H1 (cell line): Measurements from ENCODE around the gene CNR1. TPM values are rescaled to one million over a fixed set of nuclear protein-coding genes. Genes with fewer than 3 reads are reported as not detected.

Experiments
- CTCF ChIA-PET: fragments of 300-600 bp; sonication (Branson Sonifier 250); formaldehyde crosslinking; loops from one replicate; lab custom pipeline; 2021; ENCODE audit not compliant: partially characterized antibody; lab: Charles Lee
- POLR2A ChIA-PET: fragments of 300-600 bp; sonication (Branson Sonifier 250); formaldehyde crosslinking; loops from one replicate; lab custom pipeline; 2021; ENCODE audit warnings: inconsistent platforms; ENCODE audit not compliant: partially characterized antibody; lab: Charles Lee
- DNase-seq, 2 experiments: peaks; one replicate each; pipeline versions ENCODE4 v3.0.0 to v3.0.0-alpha.2; 2010 to 2022; ENCODE audit warnings: low spot score in 2 of 2, low read depth in 1 of 2, mixed read lengths in 1 of 2
- FAIRE-seq: peaks from 2 replicates; lab custom pipeline; 2011; peaks lifted over from hg19 to GRCh38; lab: Jason Lieb, UNC
- H2AFZ ChIP-seq: 2 replicates; pipeline ENCODE4 v1.8.1; 2012; ENCODE audit warnings: low read length, inconsistent platforms
- H2AK5ac ChIP-seq: 2 replicates; pipeline ENCODE4 v1.6.1; 2013; ENCODE audit warnings: low read depth, low read length
- H2BK120ac ChIP-seq: replicated peaks from 2 replicates; pipeline ENCODE3; 2013; ENCODE audit warnings: low read depth, low read length, inconsistent platforms
- H2BK12ac ChIP-seq: 2 replicates; pipeline ENCODE4 v1.6.1; 2013; ENCODE audit warnings: low read depth, low read length
- H2BK15ac ChIP-seq: 2 replicates; pipeline ENCODE4 v1.6.1; 2013; ENCODE audit warnings: low read length
- H2BK20ac ChIP-seq: 2 replicates; pipeline ENCODE4 v1.6.1; 2013; ENCODE audit warnings: low read length
- H2BK5ac ChIP-seq: 2 replicates; pipeline ENCODE4 v1.6.1; 2013; ENCODE audit warnings: low read depth, low read length
- H3K14ac ChIP-seq: 2 replicates; pipeline ENCODE4 v1.6.1; 2013; ENCODE audit warnings: inconsistent platforms; ENCODE audit not compliant: insufficient read length
- H3K18ac ChIP-seq: 2 replicates; pipeline ENCODE4 v1.6.1; 2013; ENCODE audit warnings: low read length; ENCODE audit errors: extremely low read depth
- H3K23ac ChIP-seq: 2 replicates; pipeline ENCODE4 v1.6.1; 2013; ENCODE audit warnings: inconsistent platforms; ENCODE audit not compliant: insufficient read length
- H3K23me2 ChIP-seq: 2 replicates; pipeline ENCODE4 v1.6.1; 2013; ENCODE audit warnings: low read depth, low read length
- H3K27ac ChIP-seq: 2 replicates; pipeline ENCODE4 v1.6.1; 2011; ENCODE audit warnings: low read depth, low read length, inconsistent platforms
- H3K27me3 ChIP-seq, 4 experiments: replicated peaks in 1 of 4; 1 replicate in 1 of 4; 2 replicates in 3 of 4; pipeline versions ENCODE4 v1.6.1 to v1.8.1; 2011 to 2013; ENCODE audit warnings: low read length in 3 of 4, mild to moderate bottlenecking in 3 of 4, inconsistent platforms in 2 of 4, mixed read lengths in 2 of 4, moderate library complexity in 1 of 4; ENCODE audit not compliant: control insufficient read depth in 3 of 4, insufficient read depth in 3 of 4; ENCODE audit errors: extremely low read depth in 1 of 4
- H3K36me3 ChIP-seq, 4 experiments: 2 replicates each; pipeline versions ENCODE4 v1.6.1 to v1.8.1; 2011 to 2013; ENCODE audit warnings: mild to moderate bottlenecking in 4 of 4, low read length in 3 of 4, moderate library complexity in 2 of 4, control low read depth in 1 of 4, inconsistent platforms in 1 of 4; ENCODE audit not compliant: insufficient read depth in 4 of 4, control insufficient read depth in 2 of 4
- H3K4ac ChIP-seq: replicated peaks from 2 replicates; pipeline ENCODE3; 2013; ENCODE audit warnings: low read length, low read depth, mixed read lengths, inconsistent platforms; ENCODE audit not compliant: insufficient read length
- H3K4me1 ChIP-seq, 4 experiments: replicated peaks in 1 of 4; 1 replicate in 1 of 4; 2 replicates in 3 of 4; pipeline versions ENCODE4 v1.6.1 to v1.8.1; 2011 to 2013; ENCODE audit warnings: low read length in 3 of 4, inconsistent platforms in 2 of 4, mixed read lengths in 1 of 4; ENCODE audit not compliant: insufficient read depth in 4 of 4, control insufficient read depth in 3 of 4
- H3K4me2 ChIP-seq, 2 experiments: 2 replicates each; pipeline versions ENCODE4 v1.6.1 to v1.8.1; 2011 to 2013; ENCODE audit warnings: low read depth in 2 of 2, low read length in 2 of 2, control low read depth in 1 of 2, inconsistent platforms in 1 of 2, mild to moderate bottlenecking in 1 of 2; ENCODE audit not compliant: insufficient read depth in 1 of 2
- H3K4me3 ChIP-seq, 4 experiments: fragments of 200-600, 300-600 bp in 1 of 4; sonication (generic), shearing (Covaris generic), sonication (Bioruptor Twin) in 1 of 4; 2 replicates each; pipeline versions ENCODE4 v1.5.1 to v1.8.1; 2011 to 2016; ENCODE audit warnings: low read length in 4 of 4, low read depth in 3 of 4, control low read depth in 2 of 4, inconsistent platforms in 2 of 4, mild to moderate bottlenecking in 2 of 4, mixed read lengths in 1 of 4, moderate library complexity in 1 of 4; ENCODE audit not compliant: insufficient read depth in 2 of 4; ENCODE audit errors: extremely low read depth in 1 of 4
- H3K56ac ChIP-seq: replicated peaks from 2 replicates; pipeline ENCODE3; 2013; ENCODE audit warnings: low read depth, mild to moderate bottlenecking, mixed read lengths, low read length, inconsistent platforms; ENCODE audit not compliant: insufficient read length
- H3K79me1 ChIP-seq: 2 replicates; pipeline ENCODE4 v1.6.1; 2013; ENCODE audit warnings: low read depth, low read length, control low read depth
- H3K79me2 ChIP-seq, 2 experiments: 2 replicates each; pipeline versions ENCODE4 v1.6.1 to v1.8.1; 2012 to 2013; ENCODE audit warnings: low read length in 2 of 2, mild to moderate bottlenecking in 2 of 2, inconsistent platforms in 1 of 2; ENCODE audit not compliant: insufficient read depth in 2 of 2, control insufficient read depth in 1 of 2
- H3K9ac ChIP-seq, 4 experiments: replicated peaks in 1 of 4; 1 replicate in 1 of 4; 2 replicates in 3 of 4; pipeline versions ENCODE4 v1.6.1 to v1.8.1; 2011 to 2013; ENCODE audit warnings: low read depth in 3 of 4, low read length in 3 of 4, control low read depth in 2 of 4, mild to moderate bottlenecking in 2 of 4, moderate library complexity in 2 of 4, inconsistent platforms in 1 of 4; ENCODE audit errors: extremely low read depth in 1 of 4
- H3K9me3 ChIP-seq, 2 experiments: 2 replicates each; pipeline versions ENCODE4 v1.6.1 to v1.8.1; 2012 to 2013; ENCODE audit warnings: mild to moderate bottlenecking in 2 of 2, moderate library complexity in 2 of 2, control low read depth in 1 of 2, inconsistent platforms in 1 of 2, low read depth in 1 of 2, low read length in 1 of 2, mixed read lengths in 1 of 2; ENCODE audit not compliant: insufficient read depth in 2 of 2
- H4K20me1 ChIP-seq, 2 experiments: replicated peaks in 1 of 2; 2 replicates each; pipeline versions ENCODE3 to v1.8.1; 2011 to 2013; ENCODE audit warnings: inconsistent platforms in 2 of 2, low read length in 2 of 2, mild to moderate bottlenecking in 1 of 2; ENCODE audit not compliant: insufficient read depth in 2 of 2, control insufficient read depth in 1 of 2
- H4K5ac ChIP-seq: 2 replicates; pipeline ENCODE4 v1.6.1; 2013; ENCODE audit warnings: low read length, low read depth, mixed read lengths, inconsistent platforms; ENCODE audit not compliant: insufficient read length
- H4K8ac ChIP-seq: 2 replicates; pipeline ENCODE4 v1.8.0; 2013; ENCODE audit warnings: mild to moderate bottlenecking, moderate library complexity, low read length, inconsistent platforms; ENCODE audit not compliant: insufficient read depth; ENCODE audit errors: extremely low read depth
- H4K91ac ChIP-seq: replicated peaks from 2 replicates; pipeline ENCODE3; 2013; ENCODE audit warnings: low read length, mixed read lengths, inconsistent platforms; ENCODE audit not compliant: insufficient read length
- CTBP2 ChIP-seq: IDR thresholded peaks from 2 replicates; pipeline ENCODE4 v1.7.0; 2011; ENCODE audit warnings: borderline replicate concordance, mild to moderate bottlenecking, moderate library complexity, mixed read lengths, low read length; ENCODE audit not compliant: insufficient read depth, insufficient read length
- RAD21 ChIP-seq, 2 experiments: IDR thresholded peaks in 1 of 2; conservative IDR thresholded peaks in 1 of 2; 2 replicates each; pipeline ENCODE4 v1.6.1; 2011; ENCODE audit warnings: low read depth in 2 of 2, low read length in 2 of 2, improper control_type of control experiment in 1 of 2, inconsistent platforms in 1 of 2, mild to moderate bottlenecking in 1 of 2, moderate library complexity in 1 of 2
- SIX5 ChIP-seq: IDR thresholded peaks from 2 replicates; pipeline ENCODE4 v1.6.1; 2011; ENCODE audit warnings: mild to moderate bottlenecking, low read depth, low read length
- SUZ12 ChIP-seq: fragments of 200-600 bp; sonication (generic); IDR thresholded peaks from 2 replicates; pipeline ENCODE4 v1.6.1; 2012; ENCODE audit warnings: mild to moderate bottlenecking, inconsistent platforms, low read length, moderate library complexity, mixed read lengths
- WGBS, 2 experiments: shearing (Covaris generic) in 1 of 2; methylation state at CpG; one replicate each; pipeline versions ENCODE4 v1.1.6 to v1.1.7; 2013 to 2015; ENCODE audit warnings: low lambda C conversion rate in 2 of 2, mixed read lengths in 2 of 2, inconsistent platforms in 1 of 2, low coverage in 1 of 2, missing lambda C conversion rate in 1 of 2; ENCODE audit not compliant: insufficient replicate concordance in 2 of 2, insufficient coverage in 1 of 2, insufficient read length in 1 of 2; ENCODE audit errors: extremely low coverage in 1 of 2, missing lambda C conversion rate in 1 of 2; 5-methylcytosine and 5-hydroxymethylcytosine counted together
- polyA plus RNA-seq, 7 experiments: library from polyadenylated mRNA; depleted of rRNA in 3 of 7; stranded (reverse) in 5 of 7; unstranded in 2 of 7; fragments of >200 nt in 5 of 7; fragments of 200-250 nt in 2 of 7; gene quantifications; 1 replicate in 5 of 7; 2 replicates in 1 of 7; 4 replicates in 1 of 7; pipeline versions ENCODE4 v1.2.1 to v1.2.3, GENCODE V29; 2011 to 2013; ENCODE audit warnings: missing spikeins in 2 of 7, mixed read lengths in 2 of 7
- total RNA-seq: library from RNA; stranded (reverse); fragmentation: NEBNext Ultra II Directional; extraction: Animal tissue kit (Norgen Biotek cat#: 25700); gene quantifications from 2 replicates; pipeline ENCODE4 v1.2.1, GENCODE V29; 2021
- TF ChIP-seq, protein P1 (sequence below): IDR thresholded peaks from 2 replicates; pipeline ENCODE4 v1.6.1; 2012; ENCODE audit warnings: inconsistent platforms
- TF ChIP-seq, protein P2 (sequence below), 3 experiments: IDR thresholded peaks; 1 replicate in 2 of 3; 2 replicates in 1 of 3; pipeline versions ENCODE4 v1.5.1 to v1.6.1; 2011; ENCODE audit warnings: low read length in 3 of 3, mild to moderate bottlenecking in 3 of 3, inconsistent platforms in 2 of 3, low read depth in 1 of 3, moderate library complexity in 1 of 3; ENCODE audit not compliant: insufficient read depth in 1 of 3; ENCODE audit errors: control extremely low read depth in 1 of 3

The CNR1 gene
- total and polyA plus RNA-seq, 2 of the 8 experiments (the other 6 are each of a cell fraction or from before 2014, with no cell fraction given), result 0.83 to 3.1 TPM

- no peak overlapping the region for H3K4me2 ChIP-seq
- no peaks in the 10 kb centered on the region for H3K27me3 ChIP-seq
- no peak overlapping the region for H3K18ac ChIP-seq
- H3K27ac ChIP-seq, result no peak overlapping the region
- no peaks in the 10 kb centered on the region for H3K79me2 ChIP-seq
- WGBS, 2 experiments, result 56% methylated on average over 1 of the region's 1 CpG; no CpG with 5 or more reads in 1 of the 2 experiments
- ChIA-PET POLR2A (interaction anchor here (1.2 kb wide), 2 partner anchors 11 to 14 kb away, joined by 3 read pairs; no protein-coding TSS in a partner anchor), CTCF (interaction anchor here (0.9 to 2.2 kb wide), 5 partner anchors 8 to 90 kb away, joined by 3 to 7 read pairs (median 3); partner anchors contain the start of gene CNR1)
- H3K4me1 ChIP-seq, result peaks cover 0 to 3% (median 0%) of the 10 kb centered on the region in 4 experiments; a peak in 2 of 7 replicates
- no peak for TF ChIP-seq SIX5
- TF ChIP-seq CTBP2, result no peak
- TF ChIP-seq, protein P1, sequence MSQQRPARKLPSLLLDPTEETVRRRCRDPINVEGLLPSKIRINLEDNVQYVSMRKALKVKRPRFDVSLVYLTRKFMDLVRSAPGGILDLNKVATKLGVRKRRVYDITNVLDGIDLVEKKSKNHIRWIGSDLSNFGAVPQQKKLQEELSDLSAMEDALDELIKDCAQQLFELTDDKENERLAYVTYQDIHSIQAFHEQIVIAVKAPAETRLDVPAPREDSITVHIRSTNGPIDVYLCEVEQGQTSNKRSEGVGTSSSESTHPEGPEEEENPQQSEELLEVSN, result no peak
- TF ChIP-seq, protein P2, sequence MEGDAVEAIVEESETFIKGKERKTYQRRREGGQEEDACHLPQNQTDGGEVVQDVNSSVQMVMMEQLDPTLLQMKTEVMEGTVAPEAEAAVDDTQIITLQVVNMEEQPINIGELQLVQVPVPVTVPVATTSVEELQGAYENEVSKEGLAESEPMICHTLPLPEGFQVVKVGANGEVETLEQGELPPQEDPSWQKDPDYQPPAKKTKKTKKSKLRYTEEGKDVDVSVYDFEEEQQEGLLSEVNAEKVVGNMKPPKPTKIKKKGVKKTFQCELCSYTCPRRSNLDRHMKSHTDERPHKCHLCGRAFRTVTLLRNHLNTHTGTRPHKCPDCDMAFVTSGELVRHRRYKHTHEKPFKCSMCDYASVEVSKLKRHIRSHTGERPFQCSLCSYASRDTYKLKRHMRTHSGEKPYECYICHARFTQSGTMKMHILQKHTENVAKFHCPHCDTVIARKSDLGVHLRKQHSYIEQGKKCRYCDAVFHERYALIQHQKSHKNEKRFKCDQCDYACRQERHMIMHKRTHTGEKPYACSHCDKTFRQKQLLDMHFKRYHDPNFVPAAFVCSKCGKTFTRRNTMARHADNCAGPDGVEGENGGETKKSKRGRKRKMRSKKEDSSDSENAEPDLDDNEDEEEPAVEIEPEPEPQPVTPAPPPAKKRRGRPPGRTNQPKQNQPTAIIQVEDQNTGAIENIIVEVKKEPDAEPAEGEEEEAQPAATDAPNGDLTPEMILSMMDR (IDR thresholded peaks at IDR 0.05; ENCODE audit: control extremely low read depth in 1 of 3, insufficient read depth in 1 of 3, low read depth in 1 of 3, low read length in 3 of 3), result peak in 1 of 3 experiments; percentile 10; a peak in 1 of 4 replicates
- no peak for TF ChIP-seq SUZ12
- peak; percentile 31 to 47; a peak in 3 of 4 replicates for TF ChIP-seq RAD21 (IDR thresholded peaks at IDR 0.05 in 1 of 2, conservative IDR thresholded peaks at IDR 0.05 in 1 of 2; ENCODE audit: low read depth in 2 of 2, low read length in 2 of 2)
- H4K8ac ChIP-seq, result no peak overlapping the region
- H3K23me2 ChIP-seq, result no peaks in the 10 kb centered on the region
- no peak overlapping the region for H2BK120ac ChIP-seq
- H3K14ac ChIP-seq, result no peak overlapping the region
- no peak overlapping the region for H2BK15ac ChIP-seq
- DNase-seq (no peak), FAIRE-seq (no peak)
- no peaks in the 10 kb centered on the region for H3K9me3 ChIP-seq
- peak overlapping the region; percentile 19; the same call in 1 of the 2 replicates for H2AFZ ChIP-seq
- no peaks in the 10 kb centered on the region for H3K36me3 ChIP-seq
- H2AK5ac ChIP-seq, result no peak overlapping the region
- no peak overlapping the region for H4K5ac ChIP-seq
- no peak overlapping the region for H3K4ac ChIP-seq
- no peak overlapping the region for H2BK5ac ChIP-seq
- H4K20me1 ChIP-seq, result no peaks in the 10 kb centered on the region
- no peak overlapping the region for H4K91ac ChIP-seq
- H3K79me1 ChIP-seq, result no peaks in the 10 kb centered on the region
- no peak overlapping the region for H3K23ac ChIP-seq
- no peak overlapping the region for H2BK12ac ChIP-seq
- no peak overlapping the region for H3K9ac ChIP-seq
- H2BK20ac ChIP-seq, result peak overlapping the region; percentile 61; the same call in 1 of the 2 replicates
- no peak overlapping the region for H3K56ac ChIP-seq
- no peak overlapping the region for H3K4me3 ChIP-seq
Measured at GRCh38 chr6:88179692-88180091, 13.5 kb upstream of the CNR1 start.
